Measurements from ENCODE around the gene TRIM60.
"Not testable (repeated sequence)": the region's sequence is repeated elsewhere in the genome, so short reads cannot be mapped to it uniquely, and the experiment has no call there.

The TRIM60 gene

DNA sequence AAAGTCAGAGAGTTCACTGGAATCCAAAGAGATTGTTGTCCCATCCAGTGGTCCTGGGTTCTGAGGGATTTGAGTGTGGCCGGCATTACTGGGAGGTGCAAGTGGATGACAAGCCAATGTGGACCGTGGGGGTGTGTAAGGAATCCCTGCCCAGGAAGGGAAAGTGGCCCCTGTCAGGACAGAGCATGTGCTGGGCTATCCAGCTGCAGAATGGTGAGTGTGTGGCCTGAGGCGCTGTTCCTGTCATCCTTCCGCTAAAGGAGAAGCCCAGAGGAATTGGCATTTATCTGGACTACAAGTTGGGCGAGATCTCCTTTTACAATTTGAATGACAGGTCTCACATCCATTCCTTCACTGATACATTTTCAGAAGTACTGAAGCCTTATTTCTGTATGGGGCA, 20.4 kb upstream of the TRIM60 start:
- Mint-ChIP-seq H3K4me3 (no peak overlapping the region), H3K4me1 (no peaks in the 10 kb centered on the region)
- TF ChIP-seq, protein P1, sequence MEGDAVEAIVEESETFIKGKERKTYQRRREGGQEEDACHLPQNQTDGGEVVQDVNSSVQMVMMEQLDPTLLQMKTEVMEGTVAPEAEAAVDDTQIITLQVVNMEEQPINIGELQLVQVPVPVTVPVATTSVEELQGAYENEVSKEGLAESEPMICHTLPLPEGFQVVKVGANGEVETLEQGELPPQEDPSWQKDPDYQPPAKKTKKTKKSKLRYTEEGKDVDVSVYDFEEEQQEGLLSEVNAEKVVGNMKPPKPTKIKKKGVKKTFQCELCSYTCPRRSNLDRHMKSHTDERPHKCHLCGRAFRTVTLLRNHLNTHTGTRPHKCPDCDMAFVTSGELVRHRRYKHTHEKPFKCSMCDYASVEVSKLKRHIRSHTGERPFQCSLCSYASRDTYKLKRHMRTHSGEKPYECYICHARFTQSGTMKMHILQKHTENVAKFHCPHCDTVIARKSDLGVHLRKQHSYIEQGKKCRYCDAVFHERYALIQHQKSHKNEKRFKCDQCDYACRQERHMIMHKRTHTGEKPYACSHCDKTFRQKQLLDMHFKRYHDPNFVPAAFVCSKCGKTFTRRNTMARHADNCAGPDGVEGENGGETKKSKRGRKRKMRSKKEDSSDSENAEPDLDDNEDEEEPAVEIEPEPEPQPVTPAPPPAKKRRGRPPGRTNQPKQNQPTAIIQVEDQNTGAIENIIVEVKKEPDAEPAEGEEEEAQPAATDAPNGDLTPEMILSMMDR (IDR thresholded peaks at IDR 0.05; ENCODE audit: unreplicated experiment in 3 of 3), result no peak

DNA sequence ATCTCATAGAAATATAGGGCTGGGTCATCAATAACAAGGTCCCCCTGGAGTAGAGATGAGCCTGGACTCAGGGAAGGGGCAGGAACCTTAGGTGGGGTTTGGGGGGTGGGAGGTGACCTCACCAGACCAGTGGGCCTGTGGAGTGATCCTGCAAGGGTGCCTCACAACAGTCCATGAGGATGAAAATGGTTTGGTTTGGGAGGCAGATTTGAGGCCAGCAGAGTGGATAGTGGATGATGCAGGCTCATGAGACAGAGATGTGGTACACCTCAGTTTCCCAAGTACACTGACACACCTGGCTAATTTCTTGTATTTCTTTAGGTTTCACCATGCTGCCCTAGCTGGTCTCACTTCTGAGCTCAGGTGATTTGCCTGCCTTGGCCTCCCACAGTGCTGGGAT, 18.1 kb upstream of the TRIM60 start:
- TF ChIP-seq, protein P1 (IDR thresholded peaks at IDR 0.05; ENCODE audit: unreplicated experiment in 3 of 3), result no peak

More for the DNA sequence above, 20.4 kb upstream of the TRIM60 start:
- no peak overlapping the region for H3K27ac Mint-ChIP-seq
- no peaks in the 10 kb centered on the region for H3K36me3 Mint-ChIP-seq (ENCODE audit: low read depth)
- H3K9me3 Mint-ChIP-seq, result no peaks in the 10 kb centered on the region
- H3K27me3 Mint-ChIP-seq (ENCODE audit: low read depth), result peaks cover 4% of the 10 kb centered on the region

DNA sequence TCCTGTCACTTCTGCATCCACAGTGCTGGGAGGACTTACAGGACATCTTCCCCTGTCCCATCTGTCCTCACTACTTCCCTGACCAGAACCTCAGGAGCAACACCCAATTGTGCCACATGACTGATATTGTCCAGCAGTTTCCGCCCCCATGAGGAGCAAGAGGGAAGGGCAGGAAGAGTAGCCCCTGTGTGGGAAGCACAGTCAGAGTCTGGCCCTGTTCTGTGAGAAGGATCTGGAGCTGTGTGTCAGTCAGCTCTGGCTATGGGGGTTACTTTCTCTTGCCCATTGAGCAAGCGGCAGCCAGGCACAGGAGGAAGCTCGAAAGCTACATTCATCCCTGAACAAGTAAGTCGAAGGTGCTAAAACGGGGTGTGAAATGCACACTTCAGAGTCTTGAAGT, 14.8 kb upstream of the TRIM60 start:
- Mint-ChIP-seq H3K4me3 (no peak overlapping the region), H3K27me3 (ENCODE audit: low read depth) (no peaks in the 10 kb centered on the region), H3K4me1 (no peaks in the 10 kb centered on the region), H3K36me3 (ENCODE audit: low read depth) (no peaks in the 10 kb centered on the region), H3K9me3 (peaks cover 4% of the 10 kb centered on the region), H3K27ac (no peak overlapping the region)
- TF ChIP-seq, protein P1 (IDR thresholded peaks at IDR 0.05; ENCODE audit: unreplicated experiment in 3 of 3), result no peak

More for the DNA sequence above, 18.1 kb upstream of the TRIM60 start:
- H3K4me3 Mint-ChIP-seq, result no peak overlapping the region
- no peaks in the 10 kb centered on the region for H3K4me1 Mint-ChIP-seq
- no peak overlapping the region for H3K27ac Mint-ChIP-seq
- H3K36me3 Mint-ChIP-seq (ENCODE audit: low read depth), result no peaks in the 10 kb centered on the region
- H3K27me3 Mint-ChIP-seq (ENCODE audit: low read depth), result no peaks in the 10 kb centered on the region
- no peaks in the 10 kb centered on the region for H3K9me3 Mint-ChIP-seq

DNA sequence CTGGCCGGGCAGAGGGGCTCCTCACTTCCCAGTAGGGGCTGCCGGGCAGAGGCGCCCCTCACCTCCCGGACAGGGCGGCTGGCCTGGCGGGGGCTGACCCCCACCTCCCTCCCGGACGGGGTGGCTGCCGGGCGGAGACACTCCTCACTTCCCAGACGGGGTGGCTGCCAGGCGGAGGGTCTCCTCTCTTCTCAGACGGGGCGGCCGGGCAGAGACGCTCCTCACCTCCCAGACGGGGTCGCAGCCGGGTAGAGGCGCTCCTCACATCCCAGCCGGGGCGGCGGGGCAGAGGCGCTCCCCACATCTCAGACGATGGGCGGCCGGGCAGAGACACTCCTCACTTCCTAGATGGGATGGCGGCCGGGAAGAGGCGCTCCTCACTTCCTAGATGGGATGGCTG, 11.8 kb upstream of the TRIM60 start:
- not testable (repeated sequence) for H3K4me1 Mint-ChIP-seq; H3K9me3 Mint-ChIP-seq; H3K27ac Mint-ChIP-seq; H3K4me3 Mint-ChIP-seq; H3K36me3 Mint-ChIP-seq (ENCODE audit: low read depth); H3K27me3 Mint-ChIP-seq (ENCODE audit: low read depth)

DNA sequence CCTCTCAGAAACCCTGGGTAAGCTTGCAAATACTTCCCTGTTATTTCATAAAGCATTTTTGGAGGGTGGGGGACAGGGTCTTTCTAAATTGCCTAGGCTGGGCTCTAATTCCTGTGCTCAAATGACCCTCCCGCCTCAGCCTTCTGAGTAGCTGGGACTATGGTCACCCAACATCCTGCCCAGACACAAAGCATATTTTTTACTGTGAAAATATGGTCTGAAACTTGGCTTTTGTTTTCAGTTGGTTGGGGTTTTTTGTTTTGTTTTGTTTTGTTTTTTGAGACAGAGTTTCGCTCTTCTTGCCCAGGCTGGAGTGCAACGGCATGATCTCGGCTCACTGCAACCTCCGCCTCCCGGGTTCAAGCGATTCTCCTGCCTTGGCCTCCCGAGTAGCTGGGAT, 6.0 kb upstream of the TRIM60 start:
- not testable (repeated sequence) for H3K9me3 Mint-ChIP-seq; H3K4me1 Mint-ChIP-seq; H3K27ac Mint-ChIP-seq; H3K36me3 Mint-ChIP-seq (ENCODE audit: low read depth); H3K4me3 Mint-ChIP-seq; H3K27me3 Mint-ChIP-seq (ENCODE audit: low read depth)

DNA sequence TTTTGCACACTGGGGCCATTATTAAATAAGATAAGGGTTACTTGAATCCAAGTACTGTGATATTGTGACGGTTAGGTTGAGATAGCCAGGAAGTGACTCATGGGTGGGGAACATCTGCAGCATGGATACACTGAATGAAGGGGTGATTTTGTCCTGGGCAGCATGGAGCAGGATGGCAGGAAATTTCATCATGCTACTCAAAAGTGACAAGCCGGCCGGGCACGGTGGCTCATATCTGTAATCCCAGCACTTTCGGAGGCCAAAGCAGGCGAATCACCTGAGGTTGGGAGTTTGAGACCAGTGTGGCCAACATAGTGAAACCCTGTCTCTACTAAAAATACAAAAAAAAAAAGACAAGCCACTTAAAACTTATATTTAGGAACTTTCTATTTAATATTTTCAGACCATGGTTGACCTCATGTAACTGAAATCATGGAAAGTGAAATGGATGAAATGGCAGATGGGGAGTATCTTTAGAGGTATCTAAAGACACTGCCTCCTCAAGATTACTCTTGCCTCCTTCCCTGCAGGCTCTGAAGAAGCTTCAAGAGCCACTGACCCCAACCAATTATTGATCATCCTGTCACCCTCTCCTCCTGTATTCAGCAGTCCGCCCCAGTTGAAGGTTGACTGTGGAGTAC, 3.9 kb upstream of the TRIM60 start:
- TF ChIP-seq, protein P1 (IDR thresholded peaks at IDR 0.05; ENCODE audit: unreplicated experiment in 3 of 3), result no peak
- no peak overlapping the region for H3K4me3 Mint-ChIP-seq
- H3K36me3 Mint-ChIP-seq (ENCODE audit: low read depth), result no peaks in the 10 kb centered on the region
- H3K4me1 Mint-ChIP-seq, result no peaks in the 10 kb centered on the region
- H3K27ac Mint-ChIP-seq, result no peak overlapping the region
- H3K9me3 Mint-ChIP-seq, result no peaks in the 10 kb centered on the region
- peaks cover 3% of the 10 kb centered on the region for H3K27me3 Mint-ChIP-seq (ENCODE audit: low read depth)

DNA sequence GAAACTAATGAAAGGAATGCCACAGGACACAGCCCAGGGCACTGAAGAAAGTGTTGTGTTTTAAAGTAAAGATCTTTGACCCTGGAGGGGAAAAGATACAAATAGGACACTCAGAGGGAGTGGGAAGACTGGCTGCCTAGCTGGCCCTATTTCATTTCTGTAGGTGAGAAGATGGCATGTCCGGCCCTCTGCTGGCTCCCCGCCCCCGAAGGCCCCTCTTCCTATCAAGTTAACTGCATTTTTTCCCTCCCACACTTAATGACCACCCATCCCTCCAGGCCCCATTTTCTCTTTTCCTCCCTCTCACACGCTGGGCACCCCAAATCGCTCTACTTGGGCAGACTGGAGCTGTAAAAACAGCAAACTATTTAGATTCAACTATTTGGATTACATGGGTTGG, 16.4 kb downstream of the TRIM60 start:
- TF ChIP-seq, protein P1 (IDR thresholded peaks at IDR 0.05; ENCODE audit: unreplicated experiment in 3 of 3), result no peak
- Mint-ChIP-seq H3K4me1 (no peaks in the 10 kb centered on the region), H3K27me3 (ENCODE audit: low read depth) (no peaks in the 10 kb centered on the region), H3K27ac (no peak overlapping the region), H3K9me3 (no peaks in the 10 kb centered on the region), H3K4me3 (no peak overlapping the region), H3K36me3 (ENCODE audit: low read depth) (no peaks in the 10 kb centered on the region)
